Lower lobe of right lung (tissue), 2 donors: ENCODE measurements around the gene RNF181. TPM values are rescaled to one million over a fixed set of nuclear protein-coding genes. Genes with fewer than 3 reads are reported as not detected.
"Not testable (repeated sequence)": the region's sequence is repeated elsewhere in the genome, so short reads cannot be mapped to it uniquely, and the experiment has no call there.

Experiments
- ATAC-seq, 2 donors: fragments of 200-7000 bp; cut with Tn5 transposase; one replicate each; pipeline ENCODE4 v1.9.1; 2020 to 2022; ENCODE audit warnings: mild to moderate bottlenecking in 2 of 2, moderate library complexity in 2 of 2
- DNase-seq: peaks from one replicate; pipeline ENCODE4 v3.0.0-alpha.2; 2020
- H3K27ac ChIP-seq: fragments of 200-600 bp; one replicate; pipeline ENCODE4 v1.8.0; 2022
- H3K27me3 ChIP-seq: fragments of 200-600 bp; one replicate; pipeline ENCODE4 v1.8.0; 2022; ENCODE audit warnings: low read depth
- H3K36me3 ChIP-seq: fragments of 200-600 bp; one replicate; pipeline ENCODE4 v1.8.0; 2022; ENCODE audit warnings: mild to moderate bottlenecking
- H3K4me1 ChIP-seq: fragments of 200-600 bp; one replicate; pipeline ENCODE4 v1.8.0; 2022
- H3K4me3 ChIP-seq: fragments of 200-600 bp; one replicate; pipeline ENCODE4 v1.8.0; 2022; ENCODE audit warnings: mild to moderate bottlenecking
- H3K9me3 ChIP-seq: fragments of 200-600 bp; one replicate; pipeline ENCODE4 v1.8.0; 2022
- CTCF ChIP-seq: fragments of 200-600 bp; IDR thresholded peaks from one replicate; pipeline ENCODE4 v1.8.0; 2022; ENCODE audit warnings: antibody characterized with exemption, mild to moderate bottlenecking
- intact Hi-C: fragments of 100-400 bp; cut with DNase I; formaldehyde crosslinking; loops from one replicate; pipeline ENCODE4 v1.11.0; 2022
- total RNA-seq: library from RNA; stranded (reverse); fragmentation: NEBNext Ultra II Directional; extraction: Animal tissue kit (Norgen Biotek cat#: 25700); gene quantifications from one replicate; pipeline ENCODE4 v1.2.1, GENCODE V29; 2021
- donor health status: DM: no; HTN: yes; CAD: no; lungs with severe emphysema.

RNF181 gene
- total RNA-seq, 1 donor from 2014 or later = 89.8 TPM

- H3K9me3 ChIP-seq = no peaks in the 10 kb centered on the region
- H3K27me3 ChIP-seq = no peaks in the 10 kb centered on the region
- peaks cover 74% of the 10 kb centered on the region for H3K4me1 ChIP-seq
- no peak for TF ChIP-seq CTCF
- intact Hi-C loops = no loop called here
- H3K36me3 ChIP-seq = peaks cover 29% of the 10 kb centered on the region
- ATAC-seq (peak; percentile 25 to 31), DNase-seq (peak; percentile 70)
- peak overlapping the region; percentile 90 for H3K27ac ChIP-seq
- H3K4me3 ChIP-seq = no peak overlapping the region
Observed at GRCh38 chr2:85607268-85608215, 12.0 kb downstream of the RNF181 start.

GRCh38 chr2:85611217-85611704 lies 15.7 kb downstream of the RNF181 start:
- peaks cover 29% of the 10 kb centered on the region for H3K36me3 ChIP-seq
- no peaks in the 10 kb centered on the region for H3K27me3 ChIP-seq
- H3K27ac ChIP-seq = peak overlapping the region; percentile 87
- H3K4me1 ChIP-seq = peaks cover 52% of the 10 kb centered on the region
- peak in 1 of 2 donors; percentile 35 for ATAC-seq
- intact Hi-C loops = no loop called here
- H3K4me3 ChIP-seq = peak overlapping the region; percentile 89
- H3K9me3 ChIP-seq = no peaks in the 10 kb centered on the region
- TF ChIP-seq CTCF = no peak
- no peak for DNase-seq

GRCh38 chr2:85611705-85612587 lies 16.4 kb downstream of the RNF181 start, which contains the start of gene C2orf68:
C2orf68 (minus strand) TSS chr2:85612066; CDS start chr2:85611984, 82 bp downstream.
- ATAC-seq (peak; percentile 87 to 88), DNase-seq (peak; percentile 94)
- Histone ChIP-seq H3K4me3 (peak within 1 kb of the TSS; percentile 89), H3K27me3 (no peaks in the 10 kb centered on the region), H3K4me1 (peaks cover 49% of the 10 kb centered on the region), H3K36me3 (peaks cover 29% of the 10 kb centered on the region), H3K9me3 (no peaks in the 10 kb centered on the region), H3K27ac (peak within 1 kb of the TSS; percentile 87)
- intact Hi-C loops = no loop called here
- no peak for TF ChIP-seq CTCF

- no peak for ATAC-seq
Observed at GRCh38 chr2:85613717-85614515, 18.4 kb downstream of the RNF181 start.

GRCh38 chr2:85614757-85615156 lies 19.2 kb downstream of the RNF181 start:
- H3K4me3 ChIP-seq, H3K27me3 ChIP-seq, intact Hi-C loops, DNase-seq, H3K9me3 ChIP-seq, H3K27ac ChIP-seq, ATAC-seq: not testable (repeated sequence)
- H3K4me1 ChIP-seq = peaks cover 40% of the 10 kb centered on the region
- H3K36me3 ChIP-seq = peaks cover 12% of the 10 kb centered on the region

More at GRCh38 chr2:85613717-85614515, 18.4 kb downstream of the RNF181 start:
- Histone ChIP-seq H3K4me3 (no peak overlapping the region), H3K4me1 (peaks cover 45% of the 10 kb centered on the region), H3K27me3 (no peaks in the 10 kb centered on the region), H3K27ac (no peak overlapping the region), H3K9me3 (no peaks in the 10 kb centered on the region), H3K36me3 (peaks cover 12% of the 10 kb centered on the region)
- no peak for TF ChIP-seq CTCF
- no peak for DNase-seq
- intact Hi-C loops = no loop called here
